CD4-positive, alpha-beta memory T cell (primary cell): Measurements from ENCODE around the gene HCAR2. TPM values are rescaled to one million over a fixed set of nuclear protein-coding genes. Genes with fewer than 3 reads are reported as not detected.
A peak's percentile ranks its signal among the peaks of the same experiment; 100 is the strongest.
"Not testable (repeated sequence)": the region's sequence is repeated elsewhere in the genome, so short reads cannot be mapped to it uniquely, and the experiment has no call there.

Experiments
- CTCF ChIA-PET: fragments of 350-600 bp; sonication (Branson Sonifier 250); formaldehyde crosslinking; loops from one replicate; lab custom pipeline; 2021; ENCODE audit warnings: inconsistent platforms; ENCODE audit not compliant: partially characterized antibody; lab: Charles Lee
- POLR2A ChIA-PET: fragments of 350-600 bp; sonication (Branson Sonifier 250); formaldehyde crosslinking; loops from one replicate; lab custom pipeline; 2021; ENCODE audit not compliant: partially characterized antibody; lab: Charles Lee
- DNase-seq, 5 donors: peaks; one replicate each; pipeline versions ENCODE4 v3.0.0 to v3.0.0-alpha.2; 2020 to 2022; ENCODE audit warnings: mixed read lengths in 1 of 5
- H3K27ac ChIP-seq: one replicate; pipeline ENCODE4 v1.7.0; 2013; ENCODE audit warnings: low read depth, low read length
- H3K27me3 ChIP-seq: 2 replicates; pipeline ENCODE4 v1.7.0; 2013; ENCODE audit warnings: mild to moderate bottlenecking, low read length, moderate library complexity; ENCODE audit not compliant: insufficient read depth
- H3K36me3 ChIP-seq: 2 replicates; pipeline ENCODE4 v1.7.0; 2013; ENCODE audit warnings: mild to moderate bottlenecking, low read length, moderate library complexity; ENCODE audit not compliant: insufficient read depth
- H3K4me1 ChIP-seq: 2 replicates; pipeline ENCODE4 v1.7.0; 2013; ENCODE audit warnings: mild to moderate bottlenecking, low read length, moderate library complexity; ENCODE audit not compliant: insufficient read depth
- H3K4me3 ChIP-seq, 2 donors: one replicate each; pipeline ENCODE4 v1.7.0; 2013; ENCODE audit warnings: low read length in 2 of 2, mild to moderate bottlenecking in 1 of 2
- H3K9me3 ChIP-seq, 2 donors: one replicate each; pipeline ENCODE4 v1.7.0; 2013; ENCODE audit warnings: low read length in 2 of 2, control low read depth in 1 of 2; ENCODE audit not compliant: control insufficient read depth in 1 of 2
- H3K27ac Mint-ChIP-seq, 7 donors: one replicate each; pipeline ENCODE4 v1.8.0; 2020 to 2021; ENCODE audit warnings: mixed read lengths in 7 of 7, mild to moderate bottlenecking in 6 of 7, inconsistent platforms in 3 of 7, moderate library complexity in 3 of 7
- H3K27me3 Mint-ChIP-seq, 2 donors: one replicate each; pipeline ENCODE4 v1.8.0; 2020 to 2021; ENCODE audit warnings: mixed read lengths in 2 of 2
- H3K36me3 Mint-ChIP-seq, 2 donors: one replicate each; pipeline ENCODE4 v1.8.0; 2020 to 2021; ENCODE audit warnings: mixed read lengths in 2 of 2, inconsistent platforms in 1 of 2, mild to moderate bottlenecking in 1 of 2
- H3K4me1 Mint-ChIP-seq, 4 donors: one replicate each; pipeline ENCODE4 v1.8.0; 2020 to 2021; ENCODE audit warnings: mixed read lengths in 4 of 4, mild to moderate bottlenecking in 1 of 4
- H3K4me3 Mint-ChIP-seq, 8 donors: one replicate each; pipeline ENCODE4 v1.8.0; 2020 to 2021; ENCODE audit warnings: mixed read lengths in 8 of 8, mild to moderate bottlenecking in 7 of 8, moderate library complexity in 6 of 8, inconsistent platforms in 3 of 8
- H3K9me3 Mint-ChIP-seq, 8 donors: one replicate each; pipeline ENCODE4 v1.8.0; 2020 to 2021; ENCODE audit warnings: mixed read lengths in 8 of 8, mild to moderate bottlenecking in 5 of 8, inconsistent platforms in 3 of 8, moderate library complexity in 1 of 8
- intact Hi-C: fragments of 100-400 bp; cut with micrococcal nuclease; formaldehyde crosslinking; loops from one replicate; pipeline ENCODE4 v1.15.1; 2023
- polyA plus RNA-seq, 2 donors: library from polyadenylated mRNA; unstranded; fragments of 300-500 nt; fragmentation: Illumina TruSeq; gene quantifications; one replicate each; pipeline ENCODE4 v1.2.3, GENCODE V29; 2021
- total RNA-seq, 2 experiments: library from RNA; stranded (reverse); gene quantifications; one replicate each; pipeline ENCODE4 v1.2.3, GENCODE V29; 2021

The HCAR2 gene
- not detected for total RNA-seq
- not detected for polyA plus RNA-seq

DNA sequence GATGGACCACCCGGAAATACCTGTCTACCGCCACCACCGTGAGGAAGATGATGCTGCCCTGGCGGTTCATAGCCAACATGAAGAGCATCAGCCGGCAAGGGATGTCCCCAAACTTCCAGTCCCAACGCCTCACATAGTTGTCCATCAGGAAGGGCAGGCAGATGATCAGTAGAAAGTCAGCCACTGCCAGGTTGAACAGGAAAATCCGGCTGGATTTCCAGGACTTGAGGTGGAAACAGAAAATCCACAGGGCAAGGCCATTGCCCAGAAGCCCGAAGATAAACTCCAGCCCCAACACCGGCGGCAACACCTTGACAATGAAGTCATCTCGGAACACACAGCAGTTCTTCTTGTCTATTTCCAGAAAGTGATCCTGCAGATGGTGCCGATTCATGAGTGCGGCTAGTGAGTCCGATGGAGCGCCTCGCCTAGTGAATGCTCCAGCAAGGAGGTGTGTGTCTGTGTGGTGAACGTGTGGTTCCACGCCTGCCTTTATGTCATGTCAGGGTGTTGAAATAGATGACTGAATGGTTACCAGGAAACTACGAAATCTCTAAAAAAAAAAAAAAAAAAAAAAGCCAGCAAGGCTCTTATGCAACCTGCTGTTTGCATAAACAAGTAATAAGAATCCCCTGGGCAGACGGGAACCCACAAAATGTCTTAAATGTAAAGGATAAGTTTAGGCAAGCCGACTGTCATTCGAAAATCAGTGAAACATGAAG is at the start of gene HCAR2:
Gene HCAR2 (minus strand): TSS at position 468 of the 722 bp plus-strand sequence. CDS start 74 bp downstream, at position 394.
- DNase-seq, H3K9me3 Mint-ChIP-seq, H3K27ac Mint-ChIP-seq: not testable (repeated sequence)

DNA sequence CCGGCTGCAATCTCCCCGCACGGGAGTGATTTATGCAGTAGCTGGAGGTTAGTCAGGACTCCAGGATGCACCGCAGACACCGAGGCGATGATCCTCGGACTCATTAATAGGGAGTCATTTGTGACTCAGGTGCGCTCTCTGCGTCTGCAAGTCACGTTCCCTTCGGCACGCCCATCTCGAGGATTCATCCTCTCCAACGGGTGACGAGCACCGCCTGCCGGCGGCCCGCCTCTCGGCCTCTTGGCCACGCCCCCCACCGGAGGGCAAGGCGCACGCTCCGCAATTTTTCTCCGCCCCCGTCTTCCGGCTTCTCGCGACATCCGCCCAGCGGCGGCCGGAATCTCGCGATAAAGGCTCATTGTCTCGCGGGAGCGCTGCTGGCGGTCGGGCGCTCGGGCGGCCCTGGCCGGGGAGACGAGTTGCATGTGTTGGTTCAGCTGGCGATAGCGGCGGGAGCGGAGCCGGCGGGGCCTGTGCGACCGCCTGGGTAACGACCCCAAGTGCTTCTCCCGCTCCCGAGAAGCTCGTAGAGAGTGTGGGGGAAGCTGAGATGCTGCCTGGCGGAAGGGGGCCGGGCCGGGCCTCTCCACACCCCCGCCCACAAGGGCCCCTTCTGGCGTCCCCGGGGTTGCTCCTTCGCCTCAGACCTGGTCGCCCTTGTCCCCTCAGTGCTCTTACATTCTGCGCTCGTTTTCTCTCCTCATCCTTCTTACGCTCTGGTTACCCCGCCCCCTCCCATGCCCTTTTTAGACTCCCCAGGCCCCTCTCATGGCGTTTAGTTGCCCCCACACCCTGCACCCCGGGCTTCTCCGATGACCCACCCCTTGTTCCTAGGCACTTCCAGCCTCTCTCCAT is 49.5 kb upstream of the HCAR2 start, which contains the start of gene DENR:
Gene DENR (plus strand): TSS at position 361 of the 855 bp plus-strand sequence. CDS start 878 bp downstream, outside the sequence.
- H3K4me3 ChIP-seq: peak within 1 kb of the TSS; percentile 64 to 77
- no peaks in the 10 kb centered on the region for H3K27me3 ChIP-seq
- H3K27me3 Mint-ChIP-seq: no peaks in the 10 kb centered on the region
- peak; percentile 99 to 100 (median 99) for DNase-seq
- peaks cover 24% of the 10 kb centered on the region for H3K36me3 ChIP-seq
- POLR2A ChIA-PET: interaction anchor here (0.8 to 3.2 kb wide), 14 partner anchors 9 to 918 kb away, joined by 3 to 14 read pairs (median 3); partner anchors contain the start of genes CCDC62, DIABLO, KNTC1 and MPHOSPH9
- H3K36me3 Mint-ChIP-seq: peaks cover 32 to 47% of the 10 kb centered on the region in 2 donors
- H3K4me3 Mint-ChIP-seq: peak within 1 kb of the TSS; percentile 93 to 97 (median 94)
- no peaks in the 10 kb centered on the region for H3K9me3 ChIP-seq
- peak within 1 kb of the TSS; percentile 87 for H3K27ac ChIP-seq
- CTCF ChIA-PET: interaction anchor here (0.8 to 2.1 kb wide), 8 partner anchors 11 to 353 kb away, joined by 3 to 15 read pairs (median 4); no protein-coding TSS in a partner anchor
- intact Hi-C loops: loop anchor here (1.0 kb wide), 5 partner anchors 22 to 353 kb away; partner anchors contain the start of genes CCDC62 and KNTC1
- peaks cover 0 to 2% (median 0%) of the 10 kb centered on the region in 8 donors for H3K9me3 Mint-ChIP-seq
- H3K27ac Mint-ChIP-seq: peak within 1 kb of the TSS; percentile 90 to 99 (median 97)
- peaks cover 19% of the 10 kb centered on the region for H3K4me1 ChIP-seq
- peaks cover 35 to 60% (median 47%) of the 10 kb centered on the region in 4 donors for H3K4me1 Mint-ChIP-seq

More for the DNA sequence above, at the start of gene HCAR2:
- POLR2A ChIA-PET, H3K9me3 ChIP-seq, H3K27ac ChIP-seq, H3K36me3 ChIP-seq, H3K4me1 ChIP-seq, H3K4me3 ChIP-seq, CTCF ChIA-PET, H3K4me3 Mint-ChIP-seq, H3K27me3 Mint-ChIP-seq, H3K27me3 ChIP-seq, H3K36me3 Mint-ChIP-seq, H3K4me1 Mint-ChIP-seq, intact Hi-C loops: not testable (repeated sequence)

DNA sequence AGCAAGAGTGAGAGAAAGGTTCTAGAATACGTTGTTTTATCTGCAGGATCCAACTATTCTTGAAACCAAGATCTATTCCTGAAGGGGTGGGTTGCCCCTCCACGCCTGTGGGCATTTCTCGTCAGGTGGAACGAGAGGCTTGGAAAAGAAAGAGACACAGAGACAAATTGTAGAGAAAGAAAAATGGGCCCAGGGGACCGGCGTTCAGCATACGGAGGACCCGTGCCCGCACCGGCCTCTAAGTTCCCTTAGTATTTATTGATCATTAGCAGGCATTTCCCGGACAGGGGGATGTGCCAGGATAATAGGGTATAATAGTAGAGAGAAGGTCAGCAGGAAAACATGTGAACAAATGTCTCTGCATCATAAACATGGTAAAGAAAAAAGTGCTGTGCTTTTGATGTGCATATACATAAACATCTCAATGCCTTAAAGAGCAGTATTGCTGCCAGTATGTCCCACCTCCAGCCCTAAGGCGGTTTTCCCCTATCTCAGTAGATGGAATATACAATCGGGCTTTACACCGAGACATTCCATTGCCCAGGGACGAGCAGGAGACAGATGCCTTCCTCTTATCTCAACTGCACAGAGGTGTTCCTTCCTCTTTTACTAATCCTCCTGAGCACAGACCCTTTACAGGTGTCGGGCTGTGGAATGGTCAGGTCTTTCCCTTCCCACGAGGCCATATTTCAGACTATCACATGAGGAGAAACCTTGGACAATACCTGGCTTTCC is 47.8 kb upstream of the HCAR2 start:
- H3K4me3 ChIP-seq, H3K27ac ChIP-seq, POLR2A ChIA-PET, H3K27me3 ChIP-seq, H3K9me3 ChIP-seq, H3K36me3 ChIP-seq, CTCF ChIA-PET, DNase-seq, H3K27me3 Mint-ChIP-seq, intact Hi-C loops, H3K9me3 Mint-ChIP-seq: not testable (repeated sequence)
- peak overlapping the region; percentile 35 to 97 (median 90) for H3K27ac Mint-ChIP-seq
- H3K4me1 Mint-ChIP-seq: peaks cover 22 to 45% (median 33%) of the 10 kb centered on the region in 4 donors
- H3K4me3 Mint-ChIP-seq: peak overlapping the region in 5 of 8 donors; percentile 45 to 78 (median 74)
- peaks cover 19% of the 10 kb centered on the region for H3K4me1 ChIP-seq
- H3K36me3 Mint-ChIP-seq: peaks cover 18 to 31% of the 10 kb centered on the region in 2 donors

DNA sequence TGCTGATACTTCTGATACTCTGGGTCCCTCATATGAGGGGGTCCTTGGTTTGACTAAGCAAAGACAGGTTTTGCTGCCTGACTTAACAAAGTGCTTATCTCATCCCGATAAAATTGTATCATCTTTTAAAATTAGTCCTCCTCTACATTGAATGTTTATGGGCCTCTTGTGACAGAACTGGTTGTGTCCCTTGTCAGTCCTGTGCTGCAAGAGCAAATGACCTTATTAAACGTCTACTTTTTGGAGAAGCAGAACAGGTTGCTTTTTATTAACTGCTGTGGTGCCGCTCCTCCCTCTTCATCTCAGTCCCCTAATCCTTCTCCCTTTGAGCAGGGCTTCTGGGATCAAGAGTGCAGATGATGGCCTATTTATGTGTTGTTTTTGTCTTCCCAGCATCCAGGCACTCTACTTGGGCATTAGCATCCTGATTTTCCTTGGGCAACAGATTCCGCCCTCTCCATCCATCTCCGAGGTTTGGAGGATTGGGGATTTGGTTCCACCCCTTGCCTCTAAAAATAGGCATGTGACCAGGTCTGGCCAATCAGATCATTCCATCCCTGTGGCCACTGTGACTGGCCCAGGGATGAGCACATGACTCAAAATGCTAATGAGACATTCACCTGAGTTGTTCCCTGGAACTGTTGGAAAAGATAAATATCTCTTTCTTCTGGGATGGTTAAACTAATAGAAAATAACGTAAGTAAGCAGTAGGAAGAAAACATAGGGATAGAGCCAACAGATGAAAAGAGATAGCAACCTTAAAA is 46.6 kb upstream of the HCAR2 start:
- CTCF ChIA-PET: no interaction called here
- intact Hi-C loops: no loop called here
- peaks cover 6% of the 10 kb centered on the region for H3K36me3 ChIP-seq
- POLR2A ChIA-PET: interaction anchor here (0.6 kb wide), 1 partner anchor 437 kb away, joined by 3 read pairs; no protein-coding TSS in a partner anchor
- Mint-ChIP-seq H3K27me3 (no peaks in the 10 kb centered on the region), H3K4me1 (peaks cover 16 to 36% (median 26%) of the 10 kb centered on the region in 4 donors), H3K9me3 (peaks cover 0 to 2% (median 0%) of the 10 kb centered on the region in 8 donors), H3K36me3 (peaks cover 9 to 22% of the 10 kb centered on the region in 2 donors), H3K27ac (peak overlapping the region in 3 of 7 donors; percentile 32 to 64 (median 53)), H3K4me3 (peak overlapping the region in 1 of 8 donors; percentile 26)
- no peak for DNase-seq
- H3K27ac ChIP-seq: no peak overlapping the region
- H3K4me1 ChIP-seq: peaks cover 19% of the 10 kb centered on the region
- H3K9me3 ChIP-seq: no peaks in the 10 kb centered on the region
- H3K27me3 ChIP-seq: no peaks in the 10 kb centered on the region
- H3K4me3 ChIP-seq: no peak overlapping the region

DNA sequence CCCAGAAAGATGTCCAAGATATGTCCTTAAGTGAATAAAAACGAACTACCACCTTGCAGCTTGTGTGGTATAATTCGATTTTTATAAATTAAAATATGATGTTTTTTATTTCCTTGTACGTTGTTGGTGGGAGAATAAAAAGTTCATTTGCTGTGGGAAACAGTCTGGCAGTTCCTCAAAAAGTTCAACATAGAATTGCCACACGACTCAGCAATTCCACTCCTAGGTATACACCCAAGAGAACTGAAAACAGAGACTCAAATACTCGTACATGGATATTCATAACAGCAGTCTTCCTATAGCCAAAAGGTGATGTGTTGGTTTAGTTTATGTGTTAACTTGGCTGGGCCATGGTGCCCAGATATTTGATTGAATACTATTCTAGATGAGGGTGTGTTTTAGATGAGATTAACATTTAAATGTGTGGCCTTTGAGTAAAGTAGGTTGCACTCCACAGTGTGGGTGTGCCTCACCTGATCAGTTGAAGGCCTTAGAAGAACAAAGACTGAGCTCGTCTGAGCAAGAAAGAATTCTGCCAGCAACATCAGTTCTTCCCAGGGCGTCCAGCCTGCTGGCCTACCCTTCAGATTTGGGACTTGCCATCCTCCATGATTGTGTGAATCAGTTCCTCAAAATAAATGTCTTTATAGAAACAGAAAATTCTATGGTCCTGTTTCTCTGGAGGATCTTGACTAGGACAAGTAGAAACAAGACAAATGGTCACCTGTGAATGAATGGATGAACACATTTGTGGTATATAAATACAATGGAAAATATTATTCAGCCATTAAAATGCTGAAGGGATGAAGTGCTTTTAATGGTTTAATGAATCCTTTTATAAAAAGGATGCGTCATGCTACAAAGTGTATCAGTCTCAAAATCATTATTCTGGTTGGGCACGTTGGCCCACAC is 44.3 kb upstream of the HCAR2 start:
- Histone ChIP-seq H3K9me3 (no peaks in the 10 kb centered on the region), H3K27ac (no peak overlapping the region), H3K27me3 (no peaks in the 10 kb centered on the region), H3K36me3 (no peaks in the 10 kb centered on the region), H3K4me1 (peaks cover 4% of the 10 kb centered on the region), H3K4me3 (no peak overlapping the region)
- Mint-ChIP-seq H3K27ac (no peak overlapping the region), H3K4me3 (no peak overlapping the region), H3K36me3 (peaks cover 0 to 2% of the 10 kb centered on the region in 2 donors), H3K4me1 (peaks cover 5 to 14% (median 8%) of the 10 kb centered on the region in 4 donors), H3K27me3 (no peaks in the 10 kb centered on the region), H3K9me3 (peaks cover 0 to 2% (median 0%) of the 10 kb centered on the region in 8 donors)
- CTCF ChIA-PET: no interaction called here
- POLR2A ChIA-PET: no interaction called here
- intact Hi-C loops: no loop called here
- DNase-seq: no peak
